NCI-H1417 (cell line): Measurements from ENCODE around the gene CABS1.

Experiments
- DNase-seq, 3 experiments: peaks; one replicate each; lab custom pipeline; 2025; lab: John Stamatoyannopoulos, UW

Gene CABS1

GRCh38 chr4:70382691-70383181 lies 48.0 kb downstream of the CABS1 start, which contains the start of gene SMR3B:
TSS of gene SMR3B (plus strand) at chr4:70383131. CDS start at chr4:70384511, 1,380 bp downstream.
- no peak for DNase-seq
